ENCODE measurements around the gene SLC6A9. TPM values are rescaled to one million over a fixed set of nuclear protein-coding genes. Genes with fewer than 3 reads are reported as not detected.

The SLC6A9 gene
- total RNA-seq, 1 experiment from 2014 or later: 9.2 TPM

DNA sequence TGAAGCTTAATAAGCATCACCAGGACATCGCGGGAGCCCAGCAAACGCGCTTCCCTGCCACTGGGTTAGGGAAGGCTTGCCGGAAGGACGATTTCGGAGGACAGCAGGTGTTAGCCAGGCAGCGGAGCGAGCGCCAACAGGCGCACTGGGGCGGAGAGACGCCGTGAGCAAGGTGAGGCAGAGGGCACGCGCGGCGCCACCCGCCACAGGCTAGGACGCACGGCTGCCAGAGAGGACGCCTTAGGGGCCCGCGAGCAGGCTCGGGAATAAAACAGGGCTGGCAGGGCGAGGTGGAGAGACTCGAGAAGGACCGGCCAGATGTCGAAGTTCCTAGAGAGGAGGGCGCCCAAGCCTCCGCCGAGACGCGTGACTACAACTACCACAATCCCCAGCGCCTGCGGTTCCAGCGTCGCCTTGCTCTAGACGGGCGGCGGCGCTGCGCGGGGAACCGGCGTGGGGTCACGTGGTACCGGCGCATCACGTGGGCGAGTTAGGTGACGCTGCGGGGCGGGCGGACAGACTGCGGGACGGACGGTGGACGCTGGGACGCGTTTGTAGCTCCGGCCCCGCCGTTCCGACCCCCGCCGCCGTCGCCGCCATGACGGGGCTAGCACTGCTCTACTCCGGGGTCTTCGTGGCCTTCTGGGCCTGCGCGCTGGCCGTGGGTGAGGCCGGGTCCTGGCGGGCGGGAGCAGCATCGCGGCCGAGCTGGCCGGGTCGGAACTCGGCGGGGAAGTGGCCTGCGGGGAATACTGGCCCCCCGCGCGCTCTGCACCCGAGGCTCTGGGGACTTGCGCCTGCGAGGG, 56.6 kb downstream of the SLC6A9 start, which contains the start of gene ATP6V0B:
ATP6V0B (plus strand) TSS at position 518 of the 806 bp plus-strand sequence; CDS start at position 599, 81 bp downstream.
- TF ChIP-seq, protein P1, sequence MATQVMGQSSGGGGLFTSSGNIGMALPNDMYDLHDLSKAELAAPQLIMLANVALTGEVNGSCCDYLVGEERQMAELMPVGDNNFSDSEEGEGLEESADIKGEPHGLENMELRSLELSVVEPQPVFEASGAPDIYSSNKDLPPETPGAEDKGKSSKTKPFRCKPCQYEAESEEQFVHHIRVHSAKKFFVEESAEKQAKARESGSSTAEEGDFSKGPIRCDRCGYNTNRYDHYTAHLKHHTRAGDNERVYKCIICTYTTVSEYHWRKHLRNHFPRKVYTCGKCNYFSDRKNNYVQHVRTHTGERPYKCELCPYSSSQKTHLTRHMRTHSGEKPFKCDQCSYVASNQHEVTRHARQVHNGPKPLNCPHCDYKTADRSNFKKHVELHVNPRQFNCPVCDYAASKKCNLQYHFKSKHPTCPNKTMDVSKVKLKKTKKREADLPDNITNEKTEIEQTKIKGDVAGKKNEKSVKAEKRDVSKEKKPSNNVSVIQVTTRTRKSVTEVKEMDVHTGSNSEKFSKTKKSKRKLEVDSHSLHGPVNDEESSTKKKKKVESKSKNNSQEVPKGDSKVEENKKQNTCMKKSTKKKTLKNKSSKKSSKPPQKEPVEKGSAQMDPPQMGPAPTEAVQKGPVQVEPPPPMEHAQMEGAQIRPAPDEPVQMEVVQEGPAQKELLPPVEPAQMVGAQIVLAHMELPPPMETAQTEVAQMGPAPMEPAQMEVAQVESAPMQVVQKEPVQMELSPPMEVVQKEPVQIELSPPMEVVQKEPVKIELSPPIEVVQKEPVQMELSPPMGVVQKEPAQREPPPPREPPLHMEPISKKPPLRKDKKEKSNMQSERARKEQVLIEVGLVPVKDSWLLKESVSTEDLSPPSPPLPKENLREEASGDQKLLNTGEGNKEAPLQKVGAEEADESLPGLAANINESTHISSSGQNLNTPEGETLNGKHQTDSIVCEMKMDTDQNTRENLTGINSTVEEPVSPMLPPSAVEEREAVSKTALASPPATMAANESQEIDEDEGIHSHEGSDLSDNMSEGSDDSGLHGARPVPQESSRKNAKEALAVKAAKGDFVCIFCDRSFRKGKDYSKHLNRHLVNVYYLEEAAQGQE (IDR thresholded peaks at IDR 0.05; ENCODE audit: insufficient read depth in 1 of 2, low read depth in 2 of 2, low read length in 1 of 2): 0 out of 4 replicates have a peak, but pooled peaks of 1 of the 2 experiments have one; percentile 63
- TF ChIP-seq, protein P2, sequence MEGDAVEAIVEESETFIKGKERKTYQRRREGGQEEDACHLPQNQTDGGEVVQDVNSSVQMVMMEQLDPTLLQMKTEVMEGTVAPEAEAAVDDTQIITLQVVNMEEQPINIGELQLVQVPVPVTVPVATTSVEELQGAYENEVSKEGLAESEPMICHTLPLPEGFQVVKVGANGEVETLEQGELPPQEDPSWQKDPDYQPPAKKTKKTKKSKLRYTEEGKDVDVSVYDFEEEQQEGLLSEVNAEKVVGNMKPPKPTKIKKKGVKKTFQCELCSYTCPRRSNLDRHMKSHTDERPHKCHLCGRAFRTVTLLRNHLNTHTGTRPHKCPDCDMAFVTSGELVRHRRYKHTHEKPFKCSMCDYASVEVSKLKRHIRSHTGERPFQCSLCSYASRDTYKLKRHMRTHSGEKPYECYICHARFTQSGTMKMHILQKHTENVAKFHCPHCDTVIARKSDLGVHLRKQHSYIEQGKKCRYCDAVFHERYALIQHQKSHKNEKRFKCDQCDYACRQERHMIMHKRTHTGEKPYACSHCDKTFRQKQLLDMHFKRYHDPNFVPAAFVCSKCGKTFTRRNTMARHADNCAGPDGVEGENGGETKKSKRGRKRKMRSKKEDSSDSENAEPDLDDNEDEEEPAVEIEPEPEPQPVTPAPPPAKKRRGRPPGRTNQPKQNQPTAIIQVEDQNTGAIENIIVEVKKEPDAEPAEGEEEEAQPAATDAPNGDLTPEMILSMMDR (IDR thresholded peaks at IDR 0.05): no peak
- TF ChIP-seq POLR2AphosphoS5 (IDR thresholded peaks at IDR 0.05; ENCODE audit: low read depth, low read length) (peak; percentile 75), SIN3A (IDR thresholded peaks at IDR 0.05; ENCODE audit: borderline replicate concordance, insufficient read depth, low read depth, low read length) (peak; percentile 86; the same call in 1 of the 2 replicates), TCF7L2 (IDR thresholded peaks at IDR 0.05; ENCODE audit: low read depth, low read length) (peak; percentile 23; the same call in 1 of the 2 replicates)
- CTCF ChIA-PET: interaction anchor here (0.6 kb wide), 1 partner anchor 19 kb away, joined by 4 read pairs; no protein-coding TSS in a partner anchor
- no TSS peak for BruUV-seq (replicated peaks)

DNA sequence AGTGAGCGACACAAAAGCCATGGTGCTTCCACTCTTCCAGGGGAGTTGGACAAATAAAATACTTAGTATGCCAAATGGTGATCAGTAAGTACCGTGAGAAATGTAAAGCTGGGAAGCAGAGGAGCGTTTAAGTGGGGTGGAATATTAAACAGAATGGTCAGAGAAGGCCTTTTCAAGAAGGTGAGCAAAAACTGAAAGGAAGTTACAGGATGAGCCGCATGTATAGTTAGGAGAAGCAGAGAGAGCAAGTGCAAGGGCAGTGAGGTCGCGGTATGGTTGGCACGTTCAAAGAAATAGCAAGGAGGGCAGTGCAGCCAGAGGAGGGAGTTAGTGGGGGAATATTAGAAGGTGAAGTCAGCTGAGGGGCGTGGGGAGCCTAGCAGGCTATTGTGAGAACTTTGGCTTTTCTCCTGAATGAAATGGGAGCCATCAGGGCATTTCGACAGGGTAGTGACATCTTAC, 57.2 kb downstream of the SLC6A9 start:
- Histone ChIP-seq H3K27ac (ENCODE audit: low read length) (peak overlapping the region; percentile 88), H3K36me3 (ENCODE audit: control insufficient read depth, insufficient read depth, low read length) (peaks cover 13% of the 10 kb centered on the region; the same call in 1 of the 2 replicates), H3K9me3 (ENCODE audit: control insufficient read depth, insufficient read depth, low read depth, low read length) (no peaks in the 10 kb centered on the region), H3K27me3 (ENCODE audit: control insufficient read depth, insufficient read depth, low read length) (no peaks in the 10 kb centered on the region), H3K4me3 (ENCODE audit: low read depth in 2 of 2, low read length in 2 of 2) (peak overlapping the region; percentile 80 to 85), H3K4me1 (ENCODE audit: control insufficient read depth, insufficient read depth, low read length) (peaks cover 43% of the 10 kb centered on the region)
- TF ChIP-seq TCF7L2 (IDR thresholded peaks at IDR 0.05; ENCODE audit: low read depth, low read length) (no peak), SIN3A (IDR thresholded peaks at IDR 0.05; ENCODE audit: borderline replicate concordance, insufficient read depth, low read depth, low read length) (no peak), POLR2AphosphoS5 (IDR thresholded peaks at IDR 0.05; ENCODE audit: low read depth, low read length) (no peak)
- TF ChIP-seq, protein P1 (IDR thresholded peaks at IDR 0.05; ENCODE audit: insufficient read depth in 1 of 2, low read depth in 2 of 2, low read length in 1 of 2): no peak
- TF ChIP-seq, protein P2 (IDR thresholded peaks at IDR 0.05): no peak
- in situ Hi-C loops (cut with HindIII; ENCODE audit: low pct_unique_long_range_greater_than_20kb, low sequenced_read_pairs) (no loop called here), intact Hi-C loops (cut with micrococcal nuclease; ENCODE audit: unreplicated experiment) (no loop called here)
- ATAC-seq (peak; percentile 0), DNase-seq (ENCODE audit: low read depth, low spot score) (no peak)
- ChIA-PET CTCF (no interaction called here), POLR2A (no interaction called here)
- BruUV-seq (replicated peaks): no TSS peak

More for the DNA sequence above, 56.6 kb downstream of the SLC6A9 start, which contains the start of gene ATP6V0B:
- peak; percentile 86 for ATAC-seq
- peaks cover 13% of the 10 kb centered on the region; the same call in 1 of the 2 replicates for H3K36me3 ChIP-seq (ENCODE audit: control insufficient read depth, insufficient read depth, low read length)
- intact Hi-C loops (cut with micrococcal nuclease; ENCODE audit: unreplicated experiment): no loop called here
- H3K27ac ChIP-seq (ENCODE audit: low read length): peak within 1 kb of the TSS; percentile 89
- in situ Hi-C loops (cut with HindIII; ENCODE audit: low pct_unique_long_range_greater_than_20kb, low sequenced_read_pairs): no loop called here
- POLR2A ChIA-PET: interaction anchor here (0.6 to 0.7 kb wide), 2 partner anchors 209 to 266 kb away, joined by 3 to 9 read pairs; no protein-coding TSS in a partner anchor
- H3K4me1 ChIP-seq (ENCODE audit: control insufficient read depth, insufficient read depth, low read length): peaks cover 43% of the 10 kb centered on the region
- no peaks in the 10 kb centered on the region for H3K27me3 ChIP-seq (ENCODE audit: control insufficient read depth, insufficient read depth, low read length)
- no peak for DNase-seq (ENCODE audit: low read depth, low spot score)
- no peaks in the 10 kb centered on the region for H3K9me3 ChIP-seq (ENCODE audit: control insufficient read depth, insufficient read depth, low read depth, low read length)
- H3K4me3 ChIP-seq (ENCODE audit: low read depth in 2 of 2, low read length in 2 of 2): peak within 1 kb of the TSS; percentile 80 to 85

All from Panc1 (cell line).